ENCODE data around the gene ATP2B2.

GRCh38 chr3:10500717-10501663 lies 4.4 kb downstream of the ATP2B2 start:
- TF ChIP-seq POLR2A (IDR thresholded peaks at IDR 0.05) (no peak), CTCF (IDR thresholded peaks at IDR 0.05) (no peak)

Data from thyroid gland (tissue), 4 donors.